Measurements from ENCODE around the gene CHRND.

DNA sequence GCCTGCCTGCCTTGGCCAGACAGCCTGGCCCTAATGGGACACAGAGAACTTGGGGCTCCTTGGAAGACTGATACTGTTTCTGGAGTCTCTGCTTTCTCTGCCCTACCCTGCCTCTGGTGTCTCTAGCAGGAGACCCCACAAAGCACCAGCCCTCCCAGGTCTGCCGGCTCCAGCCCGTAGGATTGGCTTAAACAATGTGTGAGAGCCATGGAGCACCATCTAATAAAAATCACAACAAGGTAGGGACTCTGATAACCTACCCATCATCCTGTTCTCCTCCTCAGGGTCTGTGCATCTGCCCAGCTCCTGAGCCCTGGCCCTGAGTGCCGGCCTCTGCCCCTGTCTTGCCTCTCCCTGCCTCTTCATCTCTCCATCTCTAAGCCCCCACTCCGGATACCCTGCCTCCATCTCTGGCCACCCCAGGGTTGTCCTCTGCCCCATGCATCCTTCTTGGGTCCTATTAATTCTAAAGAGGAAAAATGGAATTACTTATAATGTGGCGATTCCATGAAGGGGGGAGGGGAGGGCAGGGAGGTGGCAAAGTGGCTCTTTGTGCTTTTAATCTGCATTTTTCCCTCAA lies 37.1 kb upstream of the CHRND start:
- TF ChIP-seq POLR2A (IDR thresholded peaks at IDR 0.05): no peak
- TF ChIP-seq, protein P1, sequence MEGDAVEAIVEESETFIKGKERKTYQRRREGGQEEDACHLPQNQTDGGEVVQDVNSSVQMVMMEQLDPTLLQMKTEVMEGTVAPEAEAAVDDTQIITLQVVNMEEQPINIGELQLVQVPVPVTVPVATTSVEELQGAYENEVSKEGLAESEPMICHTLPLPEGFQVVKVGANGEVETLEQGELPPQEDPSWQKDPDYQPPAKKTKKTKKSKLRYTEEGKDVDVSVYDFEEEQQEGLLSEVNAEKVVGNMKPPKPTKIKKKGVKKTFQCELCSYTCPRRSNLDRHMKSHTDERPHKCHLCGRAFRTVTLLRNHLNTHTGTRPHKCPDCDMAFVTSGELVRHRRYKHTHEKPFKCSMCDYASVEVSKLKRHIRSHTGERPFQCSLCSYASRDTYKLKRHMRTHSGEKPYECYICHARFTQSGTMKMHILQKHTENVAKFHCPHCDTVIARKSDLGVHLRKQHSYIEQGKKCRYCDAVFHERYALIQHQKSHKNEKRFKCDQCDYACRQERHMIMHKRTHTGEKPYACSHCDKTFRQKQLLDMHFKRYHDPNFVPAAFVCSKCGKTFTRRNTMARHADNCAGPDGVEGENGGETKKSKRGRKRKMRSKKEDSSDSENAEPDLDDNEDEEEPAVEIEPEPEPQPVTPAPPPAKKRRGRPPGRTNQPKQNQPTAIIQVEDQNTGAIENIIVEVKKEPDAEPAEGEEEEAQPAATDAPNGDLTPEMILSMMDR (IDR thresholded peaks at IDR 0.05): no peak
